Keratinocyte (primary cell): Measurements from ENCODE around the gene NFKBIL1. TPM values are rescaled to one million over a fixed set of nuclear protein-coding genes. Genes with fewer than 3 reads are reported as not detected.
A peak's percentile ranks its signal among the peaks of the same experiment; 100 is the strongest.

Experiments used
- DNase-seq: peaks from one replicate; pipeline ENCODE4 v3.0.0-alpha.2; 2011; ENCODE audit warnings: low read depth, missing footprints, low spot score
- FAIRE-seq: peaks from 2 replicates; lab custom pipeline; 2011; peaks lifted over from hg19 to GRCh38; lab: Jason Lieb, UNC
- H2AFZ ChIP-seq: 2 replicates; pipeline ENCODE4 v1.6.0; 2012; ENCODE audit warnings: low read length, control low read depth, inconsistent platforms; ENCODE audit not compliant: control insufficient read depth
- H3K27ac ChIP-seq: 2 replicates; pipeline ENCODE4 v1.5.1; 2011; ENCODE audit warnings: low read length; ENCODE audit not compliant: control insufficient read depth, insufficient read depth
- H3K27me3 ChIP-seq: 3 replicates; pipeline ENCODE4 v1.6.0; 2011; ENCODE audit warnings: low read length; ENCODE audit not compliant: control insufficient read depth, insufficient read depth; ENCODE audit errors: extremely low read depth
- H3K36me3 ChIP-seq, 2 experiments: 2 replicates in 1 of 2; 3 replicates in 1 of 2; pipeline ENCODE4 v1.5.1; 2011; ENCODE audit warnings: low read length in 2 of 2, mild to moderate bottlenecking in 1 of 2; ENCODE audit not compliant: control insufficient read depth in 2 of 2, insufficient read depth in 2 of 2; ENCODE audit errors: extremely low read depth in 1 of 2
- H3K4me1 ChIP-seq: 3 replicates; pipeline ENCODE4 v1.5.1; 2011; ENCODE audit warnings: low read length; ENCODE audit not compliant: control insufficient read depth, insufficient read depth; ENCODE audit errors: extremely low read depth
- H3K4me2 ChIP-seq: 3 replicates; pipeline ENCODE4 v1.6.0; 2011; ENCODE audit warnings: low read depth, low read length; ENCODE audit not compliant: control insufficient read depth, insufficient read depth; ENCODE audit errors: extremely low read depth
- H3K4me3 ChIP-seq, 3 experiments: fragments of 200-600 bp in 1 of 3; sonication (generic) in 1 of 3; 2 replicates in 2 of 3; 3 replicates in 1 of 3; pipeline ENCODE4 v1.5.1; 2011 to 2016; ENCODE audit warnings: low read length in 3 of 3, mild to moderate bottlenecking in 3 of 3, control low read depth in 2 of 3, inconsistent platforms in 1 of 3, low read depth in 1 of 3, mixed read lengths in 1 of 3, mixed run types in 1 of 3, moderate library complexity in 1 of 3; ENCODE audit not compliant: control insufficient read depth in 2 of 3, insufficient read depth in 2 of 3; ENCODE audit errors: extremely low read depth in 1 of 3
- H3K79me2 ChIP-seq: 2 replicates; pipeline ENCODE4 v1.6.0; 2012; ENCODE audit warnings: low read length; ENCODE audit not compliant: control insufficient read depth, insufficient read depth
- H3K9ac ChIP-seq: 3 replicates; pipeline ENCODE4 v1.6.0; 2011; ENCODE audit warnings: low read length; ENCODE audit not compliant: control insufficient read depth, insufficient read depth; ENCODE audit errors: extremely low read depth
- H3K9me1 ChIP-seq: 3 replicates; pipeline ENCODE4 v1.6.0; 2011; ENCODE audit warnings: low read length; ENCODE audit not compliant: control insufficient read depth, insufficient read depth; ENCODE audit errors: extremely low read depth
- H3K9me3 ChIP-seq: 2 replicates; pipeline ENCODE4 v1.5.1; 2012; ENCODE audit warnings: low read depth, low read length; ENCODE audit not compliant: control insufficient read depth
- H4K20me1 ChIP-seq: 3 replicates; pipeline ENCODE4 v1.6.0; 2011; ENCODE audit warnings: low read length; ENCODE audit not compliant: control insufficient read depth, insufficient read depth; ENCODE audit errors: extremely low read depth
- CTCF ChIP-seq, 3 experiments: IDR thresholded peaks in 1 of 3; conservative IDR thresholded peaks in 1 of 3; optimal IDR thresholded peaks in 1 of 3; 2 replicates in 2 of 3; 3 replicates in 1 of 3; pipeline versions ENCODE3 to v1.5.1; 2011; ENCODE audit warnings: low read length in 3 of 3, mild to moderate bottlenecking in 3 of 3, moderate library complexity in 2 of 3, control low read depth in 1 of 3, inconsistent platforms in 1 of 3; ENCODE audit not compliant: insufficient read depth in 2 of 3; ENCODE audit errors: extremely low read depth in 1 of 3
- EZH2 ChIP-seq: IDR thresholded peaks from one replicate; pipeline ENCODE4 v1.6.1; 2012; ENCODE audit warnings: inconsistent platforms, mild to moderate bottlenecking, low read length, moderate library complexity
- dilution Hi-C: fragments of 300-500 bp; cut with MboI; formaldehyde crosslinking; loops from one replicate; pipeline ENCODE4 v1.7.0; 2020; ENCODE audit warnings: low sequenced_read_pairs; ENCODE audit not compliant: extremely low pct_ligation_motif_present
- polyA plus RNA-seq, 5 experiments: library from polyadenylated mRNA; depleted of rRNA in 3 of 5; stranded (reverse) in 3 of 5; stranded (forward) in 1 of 5; unstranded in 1 of 5; fragments of >200 nt; gene quantifications; 1 replicate in 1 of 5; 2 replicates in 3 of 5; 3 replicates in 1 of 5; pipeline versions ENCODE4 v1.2.1 to v1.2.3, GENCODE V29; 2011 to 2012; ENCODE audit warnings: missing spikeins in 2 of 5, low read depth in 1 of 5, low replicate concordance in 1 of 5

Gene NFKBIL1
- polyA plus RNA-seq, 1 donor (not counting 4 experiments of a cell fraction or from before 2014, with no cell fraction given), result 4.8 TPM

- Histone ChIP-seq H3K9me1 (no peaks in the 10 kb centered on the region), H3K79me2 (peaks cover 19% of the 10 kb centered on the region), H3K4me3 (peak within 1 kb of the TSS; percentile 55 to 86 (median 85)), H3K9ac (peak within 1 kb of the TSS; percentile 89), H4K20me1 (no peaks in the 10 kb centered on the region), H3K36me3 (peaks cover 13% of the 10 kb centered on the region in 2 experiments), H3K4me2 (peak within 1 kb of the TSS; percentile 98), H2AFZ (peak within 1 kb of the TSS; percentile 93), H3K27me3 (no peaks in the 10 kb centered on the region), H3K27ac (peak within 1 kb of the TSS; percentile 86), H3K4me1 (peaks cover 15% of the 10 kb centered on the region), H3K9me3 (no peaks in the 10 kb centered on the region)
- FAIRE-seq (peak; percentile 32), DNase-seq (peak; percentile 85)
- dilution Hi-C loops, result no loop called here
- TF ChIP-seq CTCF (optimal IDR thresholded peaks at IDR 0.05 in 1 of 3, IDR thresholded peaks at IDR 0.05 in 1 of 3, conservative IDR thresholded peaks at IDR 0.05 in 1 of 3; ENCODE audit: extremely low read depth in 1 of 3, insufficient read depth in 2 of 3, low read length in 3 of 3) (peak; percentile 95 to 100 (median 97)), EZH2 (no peak)
Observed at GRCh38 chr6:31546339-31546957, 960 bp upstream of the NFKBIL1 start, which contains the start of gene ATP6V1G2. Gene ATP6V1G2 (minus strand): TSS chr6:31546608. CDS start chr6:31546559, 49 bp downstream.

- FAIRE-seq (no peak), DNase-seq (no peak)
- peak overlapping the region; percentile 89 for H3K9ac ChIP-seq
- no peaks in the 10 kb centered on the region for H3K27me3 ChIP-seq
- TF ChIP-seq CTCF (optimal IDR thresholded peaks at IDR 0.05 in 1 of 3, IDR thresholded peaks at IDR 0.05 in 1 of 3, conservative IDR thresholded peaks at IDR 0.05 in 1 of 3; ENCODE audit: extremely low read depth in 1 of 3, insufficient read depth in 2 of 3, low read length in 3 of 3) (no peak), EZH2 (no peak)
- no peaks in the 10 kb centered on the region for H4K20me1 ChIP-seq
- H3K9me3 ChIP-seq, result no peaks in the 10 kb centered on the region
- H3K9me1 ChIP-seq, result no peaks in the 10 kb centered on the region
- dilution Hi-C loops, result no loop called here
- H3K79me2 ChIP-seq, result peaks cover 15% of the 10 kb centered on the region
- peaks cover 13% of the 10 kb centered on the region for H3K4me1 ChIP-seq
- H3K4me3 ChIP-seq, result peak overlapping the region; percentile 55 to 86 (median 85)
- peak overlapping the region; percentile 33 for H2AFZ ChIP-seq
- peaks cover 13% of the 10 kb centered on the region in 2 experiments for H3K36me3 ChIP-seq
- peak overlapping the region; percentile 98 for H3K4me2 ChIP-seq
- peak overlapping the region; percentile 86 for H3K27ac ChIP-seq
Observed at GRCh38 chr6:31547727-31548543, 527 bp downstream of the NFKBIL1 start.
